Measurements from ENCODE around the gene CDC25C.
"Not testable (repeated sequence)": the region's sequence is repeated elsewhere in the genome, so short reads cannot be mapped to it uniquely, and the experiment has no call there.

The CDC25C gene

DNA sequence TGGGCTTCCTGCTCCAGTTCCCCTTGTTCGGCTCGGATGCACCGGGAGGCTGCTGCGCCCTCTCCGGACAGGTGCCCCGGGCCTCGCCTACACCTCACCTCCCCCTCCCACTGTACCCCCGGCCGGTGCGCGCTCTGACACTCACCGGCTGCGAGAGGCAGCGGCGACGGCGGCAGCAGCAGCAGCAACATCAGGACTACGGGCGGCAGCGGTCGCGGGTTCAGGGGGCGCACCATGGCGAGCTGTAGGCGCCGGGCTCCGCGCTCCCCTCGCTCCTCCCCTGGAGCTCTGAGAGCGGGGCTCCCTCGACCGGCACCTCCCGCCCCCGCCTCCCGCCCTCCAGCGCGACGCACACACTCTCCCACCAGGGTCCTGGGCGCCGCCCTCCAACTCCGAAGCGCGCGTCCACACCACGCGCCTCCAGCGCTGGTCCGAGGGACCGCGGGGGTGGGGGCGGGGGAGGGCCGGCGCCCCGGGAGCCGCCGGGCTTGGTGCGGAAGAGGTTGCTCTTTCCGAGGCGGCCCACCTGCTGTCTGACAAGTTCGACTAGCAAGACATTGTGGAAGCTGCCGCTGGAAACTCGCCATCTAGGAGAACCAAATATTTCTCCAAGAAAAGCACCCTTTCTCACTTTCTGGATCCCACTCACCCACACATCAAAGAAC, 57.3 kb downstream of the CDC25C start, which contains the start of gene GFRA3:
TSS of gene GFRA3 (minus strand) at position 433 of the 665 bp plus-strand sequence. CDS start at position 236, 197 bp downstream.
- no peak for DNase-seq

DNA sequence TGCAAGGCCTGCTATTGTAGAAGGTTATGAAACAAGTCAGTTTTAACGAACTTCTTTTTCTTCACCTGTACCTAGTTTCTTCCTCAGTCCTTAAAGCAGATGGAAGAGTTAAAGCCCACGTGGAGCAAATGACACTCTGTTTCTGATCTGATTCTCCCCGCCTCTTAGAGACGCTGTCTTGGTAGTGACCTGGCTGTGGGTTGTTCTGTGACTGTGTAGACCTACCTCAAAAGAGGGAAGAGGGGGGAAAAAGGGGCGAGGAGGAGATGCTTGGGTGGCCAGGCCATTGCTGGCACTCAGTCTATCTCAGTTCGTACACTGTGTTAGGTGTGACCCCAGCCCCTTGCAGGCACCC, 57.8 kb downstream of the CDC25C start:
- DNase-seq: no peak

DNA sequence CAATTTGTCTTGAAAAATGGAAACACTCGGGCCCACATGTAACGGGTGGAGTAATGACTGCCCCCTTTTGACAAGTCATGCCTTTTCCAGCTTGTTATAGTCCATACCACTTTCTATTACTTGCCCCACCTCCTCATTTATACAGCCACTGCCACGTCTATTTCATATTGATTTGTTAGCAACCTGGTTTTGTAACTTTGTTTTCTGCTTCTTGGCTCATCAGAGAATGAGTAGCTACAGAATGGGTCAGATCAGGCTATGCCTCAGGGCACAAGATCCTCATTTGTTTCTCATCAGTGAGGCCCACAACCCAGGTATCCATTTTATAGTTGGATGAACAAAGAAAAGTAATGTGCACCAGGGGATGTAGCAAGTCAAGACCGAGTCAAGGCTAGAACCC, 58.9 kb downstream of the CDC25C start:
- DNase-seq: no peak

DNA sequence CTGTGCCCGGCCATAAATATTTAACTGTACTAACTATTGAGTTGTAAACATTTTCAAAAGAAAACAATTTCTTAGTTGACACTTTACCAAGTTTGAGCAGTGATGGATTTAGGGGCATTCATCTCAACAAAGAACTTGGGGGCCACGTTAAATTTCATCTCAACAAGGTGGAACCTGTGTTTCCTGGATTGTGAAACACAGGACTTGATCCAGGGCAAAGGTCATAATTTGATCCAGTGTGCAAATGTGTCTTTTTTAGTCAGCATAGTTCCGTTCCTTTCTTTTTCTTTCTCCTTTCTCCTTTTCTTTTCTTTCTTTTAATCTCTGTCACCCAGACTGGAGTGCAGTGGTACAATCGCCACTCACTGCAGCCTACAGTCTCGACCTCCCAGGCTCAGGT, 60.3 kb downstream of the CDC25C start:
- DNase-seq: no peak

DNA sequence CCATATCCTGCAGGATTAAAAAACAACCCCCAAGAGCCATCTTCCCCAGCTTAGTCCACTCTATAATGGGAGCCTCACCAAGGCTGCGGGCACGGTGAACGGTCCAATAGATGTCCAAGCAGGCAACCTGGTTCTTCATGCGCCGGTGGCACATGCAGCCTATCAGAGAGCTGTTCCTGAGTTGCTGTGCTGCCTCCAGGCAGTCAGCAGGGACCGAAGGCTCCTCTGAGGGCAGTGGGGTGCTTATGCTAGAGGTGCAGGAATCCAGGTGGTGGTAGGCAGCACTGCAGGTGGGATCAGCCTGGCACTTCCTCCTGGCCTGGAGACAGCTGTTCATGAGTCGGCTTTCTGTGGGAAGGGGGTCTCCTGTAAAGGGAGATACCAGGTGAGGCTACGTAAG, 67.4 kb downstream of the CDC25C start:
- no peak for DNase-seq

DNA sequence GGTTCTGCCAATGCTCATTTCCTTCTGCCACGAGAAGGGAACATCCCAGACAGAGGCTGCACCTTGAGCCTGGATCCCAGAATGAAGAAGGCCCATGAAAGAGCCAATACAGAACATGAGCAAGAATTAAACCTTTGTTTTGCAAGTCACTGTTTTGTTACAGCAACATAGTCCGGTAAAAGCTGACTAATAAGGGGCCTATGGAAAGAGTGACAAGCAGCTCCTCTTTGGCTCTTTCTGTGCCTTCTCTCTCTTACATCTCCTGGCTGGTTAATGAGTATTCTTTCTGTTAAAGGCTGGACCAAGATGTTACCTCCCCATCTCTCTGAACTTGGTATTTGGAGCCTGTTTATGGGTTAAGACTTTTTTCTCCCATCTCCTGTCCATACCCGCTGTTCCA, 68.0 kb downstream of the CDC25C start:
- no peak for DNase-seq

DNA sequence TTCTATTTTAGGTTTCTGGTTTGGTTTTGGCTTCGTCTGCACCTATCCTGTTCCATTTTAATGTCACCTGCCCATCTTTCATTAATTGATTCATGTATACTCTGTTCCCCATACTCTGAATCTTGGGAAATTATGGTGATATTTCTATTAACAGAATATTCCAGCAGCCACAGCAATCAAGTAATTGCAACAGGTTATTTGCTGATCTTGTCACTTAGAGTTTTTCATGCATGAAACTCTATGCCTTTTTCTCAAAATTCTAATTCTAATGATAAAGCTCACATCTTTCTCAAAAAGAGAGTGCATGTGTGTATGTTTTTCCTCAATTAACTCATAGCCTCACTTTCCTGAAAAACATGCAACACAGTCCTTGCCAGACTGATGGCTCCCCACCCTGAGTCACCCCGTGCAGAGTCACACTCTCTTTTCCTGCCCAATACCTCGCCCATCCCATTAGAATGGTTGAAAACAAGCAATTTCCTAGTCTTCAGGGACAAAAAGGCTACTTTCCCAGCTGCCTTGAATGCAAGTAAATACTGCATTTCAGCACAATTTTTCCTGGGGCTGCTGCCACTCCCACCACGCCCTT, 72.8 kb downstream of the CDC25C start:
- DNase-seq: no peak

DNA sequence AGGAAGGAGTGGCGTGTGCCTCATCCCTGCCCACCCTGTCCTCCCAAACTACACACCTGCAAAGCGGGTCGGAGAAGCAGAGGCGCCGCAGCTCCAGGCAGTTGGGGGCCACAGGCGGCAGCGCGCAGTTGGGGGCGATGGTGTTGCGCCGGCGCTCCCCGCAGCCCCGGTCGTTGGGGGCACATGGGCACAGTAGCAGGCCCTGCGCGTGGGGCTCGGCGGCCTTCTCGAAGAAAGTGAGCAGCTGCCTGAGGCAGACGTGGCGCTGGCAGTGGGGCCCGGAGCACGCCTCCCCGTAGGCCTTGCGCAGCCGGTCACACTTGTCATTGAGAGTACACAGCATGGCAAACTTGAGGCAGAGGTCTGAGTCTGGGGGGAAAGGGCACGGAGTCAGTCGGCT, 74.0 kb downstream of the CDC25C start:
- DNase-seq: no peak

DNA sequence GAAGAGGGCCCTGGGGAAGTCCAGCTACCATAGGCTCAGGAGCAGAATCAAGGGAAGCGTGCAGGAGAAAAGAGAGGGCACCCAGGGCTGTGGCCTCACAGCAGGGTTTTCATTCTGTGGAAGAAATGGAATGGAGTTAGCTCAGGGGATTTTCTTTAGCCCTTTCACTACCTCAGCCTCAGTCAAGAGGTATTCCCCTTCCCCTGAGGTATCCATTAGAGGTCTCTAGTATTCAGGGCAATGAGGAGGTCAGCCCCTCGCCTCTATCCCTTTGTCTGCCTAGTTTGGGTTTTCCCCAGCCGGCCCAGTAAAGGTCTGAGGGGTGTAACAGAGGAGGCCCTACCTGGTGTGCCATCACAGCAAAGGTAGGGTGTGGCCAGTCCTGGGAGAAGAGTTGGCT, 78.7 kb downstream of the CDC25C start:
- DNase-seq: no peak

DNA sequence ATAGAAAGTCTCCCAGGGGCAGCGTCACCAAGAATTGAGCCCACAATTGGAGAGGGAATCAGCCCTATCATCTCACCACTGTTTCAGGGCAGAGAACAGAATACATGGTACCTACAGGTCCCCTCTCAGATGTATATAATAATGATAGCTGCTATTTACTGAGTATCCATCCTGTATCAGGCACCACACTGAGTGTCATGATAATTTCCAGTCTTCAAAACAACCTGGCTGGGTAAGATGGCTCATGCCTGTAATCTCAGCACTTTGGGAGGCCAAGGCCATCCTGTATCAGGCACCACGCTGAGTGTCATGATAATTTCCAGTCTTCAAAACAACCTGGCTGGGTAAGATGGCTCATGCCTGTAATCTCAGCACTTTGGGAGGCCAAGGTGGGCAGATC, 83.8 kb downstream of the CDC25C start:
- not testable (repeated sequence) for DNase-seq

DNA sequence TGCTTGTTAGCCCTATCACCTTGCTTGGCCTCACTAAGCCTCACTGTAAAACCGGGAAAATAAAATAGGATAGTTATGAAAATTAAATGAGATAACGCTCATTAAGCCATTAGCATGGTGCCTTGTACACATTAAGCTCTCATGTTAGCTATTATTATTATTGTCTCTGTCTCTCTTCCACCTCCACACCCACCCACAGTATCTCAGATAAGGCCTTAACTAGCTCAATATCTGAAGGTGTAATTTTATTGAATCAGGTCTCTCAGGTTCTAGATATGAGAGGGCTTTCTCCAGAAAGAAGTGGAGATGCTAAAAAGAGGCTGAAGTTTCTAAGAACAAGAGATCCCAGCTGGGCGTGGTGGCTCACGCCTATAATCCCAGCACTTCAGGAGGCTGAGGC, 84.8 kb downstream of the CDC25C start:
- DNase-seq: no peak

DNA sequence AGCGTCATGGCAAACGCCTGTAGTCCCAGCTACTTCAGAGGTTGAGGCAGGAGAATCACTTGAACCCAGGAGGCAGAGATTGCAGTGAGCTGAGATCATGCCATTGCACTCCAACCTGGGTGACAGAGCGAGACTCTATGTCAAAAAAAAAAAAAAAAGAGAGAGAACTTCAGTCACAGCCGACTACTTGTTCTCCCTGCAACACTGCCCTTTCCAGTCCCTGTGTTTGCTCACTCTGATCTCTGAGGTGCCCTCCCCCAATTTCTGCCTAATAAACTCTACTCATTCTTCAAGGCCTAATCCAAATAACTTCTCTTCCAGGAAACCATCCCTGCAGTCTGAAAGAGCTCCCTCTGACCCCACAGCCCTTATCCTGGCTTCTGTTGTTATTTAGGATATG, 85.3 kb downstream of the CDC25C start:
- no peak for DNase-seq

DNA sequence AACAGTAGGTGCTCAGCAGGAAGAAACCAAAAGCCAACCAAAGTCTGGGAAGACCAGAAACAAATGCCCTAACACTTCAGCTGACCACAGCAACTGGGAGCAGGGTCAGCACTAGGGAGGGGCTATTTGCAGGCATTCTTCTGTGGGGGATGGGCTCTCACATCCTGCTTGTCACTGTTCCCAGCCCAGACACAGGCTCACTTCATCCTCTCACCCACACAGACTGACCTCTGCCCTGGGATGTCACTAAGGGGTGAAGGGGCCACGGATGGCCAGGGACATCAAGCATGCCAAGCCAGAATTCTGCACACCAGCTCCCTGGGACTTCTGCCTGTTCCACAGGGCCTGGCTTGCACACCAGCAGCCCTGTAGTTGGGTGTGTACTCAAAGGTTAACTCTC, 85.9 kb downstream of the CDC25C start:
- DNase-seq: no peak

DNA sequence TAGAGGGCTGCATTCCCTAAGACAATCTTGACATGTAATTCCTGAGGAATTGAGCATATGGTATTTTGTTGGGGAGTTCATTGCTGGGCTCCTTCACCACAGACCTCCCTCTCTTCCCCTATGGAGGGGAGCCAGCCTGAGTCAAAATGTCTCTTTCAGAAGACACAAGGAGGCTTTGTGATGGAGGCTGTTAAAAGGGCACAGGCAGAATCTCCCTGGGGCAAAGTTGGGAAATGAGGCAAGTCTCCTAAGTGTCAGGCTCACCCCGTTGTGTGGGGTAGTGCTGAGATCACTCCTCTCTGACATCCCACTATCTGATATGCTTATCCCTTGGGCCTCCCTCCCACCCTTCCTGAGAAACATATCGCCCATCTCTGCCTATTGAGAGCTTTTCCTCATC, 87.8 kb downstream of the CDC25C start:
- DNase-seq: no peak

DNA sequence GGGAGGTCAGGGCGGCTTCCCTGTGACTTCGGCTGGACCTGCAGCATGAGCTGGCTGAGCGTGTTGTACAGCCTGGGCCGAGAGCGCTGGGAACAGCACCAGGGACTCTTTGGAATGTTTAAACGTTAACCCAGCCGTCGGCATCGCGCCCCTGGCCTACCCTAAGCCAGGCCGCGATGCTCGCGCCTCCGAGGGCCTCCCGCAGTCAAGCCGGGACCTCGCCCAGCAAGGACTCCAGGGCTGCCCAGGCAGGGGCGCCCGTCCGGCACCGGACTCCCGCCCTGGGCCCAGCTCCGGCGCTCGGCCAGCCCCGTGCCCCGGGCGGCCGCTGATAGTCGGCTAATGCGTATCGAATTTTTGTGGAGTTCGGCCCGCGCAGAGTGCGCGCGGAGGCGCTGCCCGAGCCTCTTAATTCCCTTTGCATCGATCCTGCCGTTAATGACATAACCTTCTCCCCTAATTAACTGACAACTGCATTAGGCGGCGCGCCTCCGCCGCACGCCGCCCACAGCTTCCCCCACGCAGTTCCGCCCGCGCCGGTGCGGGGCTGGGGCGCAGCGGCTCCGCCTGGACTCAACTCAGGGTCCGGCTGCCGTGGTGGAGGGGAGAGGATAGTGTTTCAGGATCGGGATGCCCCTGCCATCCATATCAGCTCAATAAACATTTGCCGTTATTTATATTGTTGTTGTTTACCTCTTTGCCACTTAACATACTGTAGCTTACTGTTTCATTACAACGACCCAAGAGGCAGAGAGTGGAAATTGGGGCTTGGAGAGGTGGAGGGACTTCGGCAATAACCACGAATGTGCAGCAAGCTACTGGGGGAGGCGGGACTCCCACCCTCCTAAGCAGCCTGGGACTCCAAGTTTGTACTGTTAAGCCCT, 89.7 kb downstream of the CDC25C start:
- no peak for DNase-seq

DNA sequence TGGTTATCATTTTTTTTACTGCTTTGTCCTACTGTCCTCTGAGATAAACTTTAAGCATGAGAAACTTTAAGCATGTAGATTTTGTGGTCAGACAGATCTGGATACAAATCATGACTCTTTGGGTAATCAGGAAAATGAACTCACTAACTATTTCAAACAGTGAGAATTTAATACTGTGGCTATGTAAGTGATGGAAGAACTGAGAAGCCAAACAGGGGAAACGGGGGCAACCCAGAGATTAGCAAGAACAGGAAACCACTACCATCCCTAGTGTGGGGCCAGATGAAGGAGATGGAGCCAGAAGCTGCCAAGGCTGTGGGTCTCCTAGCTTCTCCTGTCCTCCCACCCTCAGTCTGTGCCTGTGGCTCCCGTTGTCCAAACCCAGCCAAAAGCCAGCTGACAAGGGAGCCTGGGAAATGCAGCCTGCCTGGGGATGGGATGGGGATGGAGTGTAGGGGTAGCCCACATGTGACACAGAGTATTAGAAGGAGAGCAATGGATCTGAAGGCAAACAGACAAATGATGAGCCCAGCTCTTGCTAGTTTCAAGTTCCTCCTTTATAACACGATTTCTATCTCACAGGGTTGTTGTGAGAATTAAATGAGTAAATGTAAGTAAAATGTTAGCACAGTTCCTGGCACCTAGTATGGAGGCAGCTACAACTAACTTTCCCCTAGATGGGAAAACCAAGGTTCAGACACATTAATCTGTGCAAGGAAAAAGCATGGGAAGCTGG, 90.8 kb downstream of the CDC25C start:
- DNase-seq: no peak

DNA sequence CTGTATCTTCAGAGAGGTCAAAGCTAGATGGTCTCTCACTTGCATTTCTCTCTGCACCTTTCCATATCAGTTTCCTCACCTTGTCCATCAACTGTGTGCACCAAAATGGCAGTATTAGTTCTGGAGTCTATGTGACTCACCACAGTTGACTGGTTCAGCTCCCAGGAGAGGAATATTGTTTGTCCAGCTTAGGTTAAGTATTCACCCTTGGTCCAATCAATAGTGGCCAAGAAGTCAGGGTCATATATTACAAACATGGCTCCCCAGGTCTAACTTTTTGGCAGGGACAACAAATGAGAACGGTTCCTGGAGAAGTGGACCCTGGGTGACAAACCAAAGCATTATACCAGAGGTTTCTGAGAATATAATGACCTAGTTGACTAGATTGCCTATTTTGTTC, 93.6 kb downstream of the CDC25C start:
- no peak for DNase-seq
